Breast epithelium (tissue), 4 donors: ENCODE results near the gene EIF3K. TPM values are rescaled to one million over a fixed set of nuclear protein-coding genes. Genes with fewer than 3 reads are reported as not detected.

Source experiments
- DNase-seq, 2 donors: peaks; one replicate each; pipeline ENCODE4 v3.0.0-alpha.2; 2019; ENCODE audit warnings: low spot score in 2 of 2
- H3K27ac ChIP-seq, 2 donors: fragments of 200-600 bp; sonication (generic) in 1 of 2; one replicate each; pipeline ENCODE4 v1.5.1; 2016 to 2019; ENCODE audit warnings: mild to moderate bottlenecking in 1 of 2
- H3K27me3 ChIP-seq, 2 donors: fragments of 200-600 bp; sonication (generic) in 1 of 2; one replicate each; pipeline versions ENCODE4 v1.5.1 to v1.6.0; 2017 to 2019; ENCODE audit warnings: control low read depth in 1 of 2, mild to moderate bottlenecking in 1 of 2
- H3K36me3 ChIP-seq: fragments of 200-600 bp; one replicate; pipeline ENCODE4 v1.5.1; 2019
- H3K4me1 ChIP-seq, 2 donors: fragments of 200-600 bp; sonication (generic); one replicate each; pipeline ENCODE4 v1.5.1; 2016 to 2019; ENCODE audit warnings: control low read depth in 1 of 2
- H3K4me3 ChIP-seq, 3 donors: fragments of 200-600 bp; sonication (generic); 1 replicate in 2 of 3; 2 replicates in 1 of 3; pipeline ENCODE4 v1.5.1; 2016 to 2019; ENCODE audit warnings: mild to moderate bottlenecking in 3 of 3, moderate library complexity in 2 of 3
- H3K9me3 ChIP-seq, 2 donors: fragments of 200-600 bp; sonication (generic) in 1 of 2; one replicate each; pipeline ENCODE4 v1.5.1; 2016 to 2019; ENCODE audit warnings: control low read depth in 1 of 2
- POLR2A ChIP-seq: fragments of 450-650 bp; IDR thresholded peaks from one replicate; pipeline ENCODE4 v1.6.1; 2016; ENCODE audit warnings: antibody characterized with exemption, mild to moderate bottlenecking, moderate library complexity
- POLR2AphosphoS5 ChIP-seq, 3 donors: sonication (generic); formaldehyde crosslinking; IDR thresholded peaks; one replicate each; pipeline ENCODE4 v1.6.1; 2017; ENCODE audit warnings: antibody characterized with exemption in 3 of 3
- intact Hi-C: fragments of 100-400 bp; cut with DNase I; formaldehyde crosslinking; loops from one replicate; pipeline ENCODE4 v1.15.1; 2023; ENCODE audit warnings: low total_unique reads
- total RNA-seq, 3 donors: library from RNA; depleted of rRNA; stranded (reverse); fragments of >200 nt; gene quantifications; one replicate each; pipeline ENCODE4 v1.1.0, GENCODE V29; 2016
- TF ChIP-seq, protein P1 (sequence below), 3 donors: fragments of 450-650 bp; IDR thresholded peaks; one replicate each; pipeline ENCODE4 v1.5.1; 2016 to 2017; ENCODE audit warnings: antibody characterized with exemption in 3 of 3, mild to moderate bottlenecking in 3 of 3, moderate library complexity in 3 of 3

The EIF3K gene
- total RNA-seq, 3 donors from 2014 or later, result 401 to 562 (median 420) TPM

DNA sequence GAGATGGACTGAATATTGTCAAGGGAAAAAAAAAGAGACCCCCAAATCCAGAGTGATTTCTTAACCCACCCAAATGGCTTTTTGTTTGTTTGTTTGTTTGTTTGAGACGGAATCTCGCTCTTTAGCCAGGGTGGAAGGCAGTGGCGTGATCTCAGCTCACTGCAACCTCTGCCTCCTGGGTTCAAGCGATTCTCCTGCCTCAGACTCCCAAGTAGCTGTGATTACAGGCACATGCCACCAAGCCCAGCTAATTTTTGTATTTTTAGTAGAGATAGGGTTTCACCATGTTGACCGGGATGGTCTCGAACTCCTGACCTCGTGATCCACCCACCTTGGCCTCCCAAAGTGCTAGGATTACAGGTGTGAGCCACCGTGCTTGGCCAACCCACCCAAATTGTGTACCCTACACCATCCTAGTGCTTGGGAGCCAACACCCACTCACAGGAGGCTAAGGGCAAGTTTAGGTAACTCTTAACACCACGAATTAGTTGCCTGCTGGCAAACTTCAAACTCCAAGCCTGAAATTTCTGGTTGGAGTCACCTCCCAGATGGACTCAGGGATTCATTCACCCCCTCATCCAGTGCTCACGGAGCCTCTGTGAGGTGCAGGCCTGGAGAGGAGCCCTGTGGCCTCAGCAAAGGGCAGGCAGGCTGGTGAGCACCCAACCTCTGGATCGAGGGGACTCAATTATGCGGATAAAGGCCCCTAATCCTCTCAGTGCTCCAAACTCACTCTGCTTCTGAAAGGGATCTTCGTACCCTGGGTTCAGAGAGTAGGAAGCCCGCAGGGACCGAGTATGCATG, 66.1 kb downstream of the EIF3K start:
- Histone ChIP-seq H3K36me3 (no peaks in the 10 kb centered on the region), H3K27ac (peak overlapping the region; percentile 98 to 99), H3K27me3 (no peaks in the 10 kb centered on the region), H3K4me1 (peaks cover 27 to 41% of the 10 kb centered on the region in 2 donors), H3K4me3 (peak overlapping the region in 1 of 3 donors; percentile 17), H3K9me3 (no peaks in the 10 kb centered on the region)
- DNase-seq, result no peak
- TF ChIP-seq POLR2A, result no peak
- TF ChIP-seq, protein P1, sequence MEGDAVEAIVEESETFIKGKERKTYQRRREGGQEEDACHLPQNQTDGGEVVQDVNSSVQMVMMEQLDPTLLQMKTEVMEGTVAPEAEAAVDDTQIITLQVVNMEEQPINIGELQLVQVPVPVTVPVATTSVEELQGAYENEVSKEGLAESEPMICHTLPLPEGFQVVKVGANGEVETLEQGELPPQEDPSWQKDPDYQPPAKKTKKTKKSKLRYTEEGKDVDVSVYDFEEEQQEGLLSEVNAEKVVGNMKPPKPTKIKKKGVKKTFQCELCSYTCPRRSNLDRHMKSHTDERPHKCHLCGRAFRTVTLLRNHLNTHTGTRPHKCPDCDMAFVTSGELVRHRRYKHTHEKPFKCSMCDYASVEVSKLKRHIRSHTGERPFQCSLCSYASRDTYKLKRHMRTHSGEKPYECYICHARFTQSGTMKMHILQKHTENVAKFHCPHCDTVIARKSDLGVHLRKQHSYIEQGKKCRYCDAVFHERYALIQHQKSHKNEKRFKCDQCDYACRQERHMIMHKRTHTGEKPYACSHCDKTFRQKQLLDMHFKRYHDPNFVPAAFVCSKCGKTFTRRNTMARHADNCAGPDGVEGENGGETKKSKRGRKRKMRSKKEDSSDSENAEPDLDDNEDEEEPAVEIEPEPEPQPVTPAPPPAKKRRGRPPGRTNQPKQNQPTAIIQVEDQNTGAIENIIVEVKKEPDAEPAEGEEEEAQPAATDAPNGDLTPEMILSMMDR (IDR thresholded peaks at IDR 0.05), result no peak
- TF ChIP-seq POLR2AphosphoS5 (IDR thresholded peaks at IDR 0.05), result no peak
- intact Hi-C loops, result no loop called here

DNA sequence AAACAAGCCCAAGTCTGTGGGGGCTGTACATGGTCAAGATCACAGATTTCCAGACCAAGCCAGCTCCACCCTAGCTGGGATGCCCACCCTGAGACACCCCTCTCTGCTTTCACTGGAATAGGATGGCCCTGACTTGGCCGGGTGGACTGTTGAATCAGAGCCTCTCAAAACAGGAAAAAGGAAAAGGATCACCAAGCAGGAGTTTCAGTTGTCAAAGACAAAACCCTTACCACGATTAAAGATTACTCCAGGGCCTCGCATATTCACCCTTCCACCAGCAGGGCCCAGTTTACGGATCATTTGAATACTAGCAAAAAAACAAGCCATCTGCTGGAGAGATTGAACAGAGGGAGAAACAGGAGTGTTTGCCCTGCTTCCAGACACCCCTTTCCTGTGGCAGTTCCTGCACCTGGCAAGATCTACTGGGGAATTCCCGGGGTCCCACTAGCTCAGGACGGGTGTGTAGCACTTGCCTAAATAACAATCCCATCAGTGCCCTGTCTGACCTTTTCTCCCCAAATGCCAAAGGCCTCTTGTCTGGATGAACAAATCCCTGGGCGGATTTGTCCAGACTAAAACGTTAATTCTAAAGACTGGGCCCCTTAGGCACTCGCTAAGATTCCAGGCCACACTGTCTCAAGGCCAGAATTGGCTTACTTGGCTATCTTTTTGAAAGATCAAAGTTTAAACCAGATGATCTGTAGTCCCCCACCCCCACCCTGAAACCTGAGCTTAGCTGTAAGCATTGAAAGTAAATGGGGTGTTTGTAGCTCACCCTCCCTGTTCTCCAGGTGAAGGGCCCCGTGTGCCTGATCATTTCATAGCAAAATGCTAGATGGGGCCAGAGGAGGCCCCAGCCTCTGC, 66.9 kb downstream of the EIF3K start:
- peak overlapping the region in 1 of 3 donors; percentile 17 for H3K4me3 ChIP-seq
- peak overlapping the region; percentile 98 to 99 for H3K27ac ChIP-seq
- TF ChIP-seq POLR2AphosphoS5 (IDR thresholded peaks at IDR 0.05), result no peak
- TF ChIP-seq, protein P1 (IDR thresholded peaks at IDR 0.05), result peak; percentile 63 to 72 (median 72)
- H3K36me3 ChIP-seq, result no peaks in the 10 kb centered on the region
- H3K27me3 ChIP-seq, result no peaks in the 10 kb centered on the region
- peaks cover 27 to 41% of the 10 kb centered on the region in 2 donors for H3K4me1 ChIP-seq
- no peaks in the 10 kb centered on the region for H3K9me3 ChIP-seq
- intact Hi-C loops, result no loop called here
- no peak for DNase-seq

DNA sequence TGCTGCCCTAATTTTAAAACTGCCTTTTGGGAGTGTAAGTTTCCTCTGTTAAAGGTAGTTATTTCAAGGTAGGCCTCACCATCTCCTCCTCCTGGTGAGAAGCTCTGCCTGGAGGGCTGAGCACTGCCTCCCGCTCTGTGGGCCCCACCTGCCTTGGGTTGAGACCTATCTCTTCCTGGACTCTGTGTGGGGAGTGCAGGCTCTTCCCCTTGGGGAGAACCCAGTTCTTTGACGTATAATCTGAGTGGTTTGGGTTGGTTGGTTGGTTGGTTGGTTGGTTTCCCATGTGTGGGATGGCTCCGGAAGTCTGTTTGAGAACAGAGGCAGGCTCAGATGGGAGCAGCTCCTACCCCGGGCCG, 67.5 kb downstream of the EIF3K start:
- peaks cover 27 to 39% of the 10 kb centered on the region in 2 donors for H3K4me1 ChIP-seq

More for the DNA sequence above, 67.5 kb downstream of the EIF3K start:
- intact Hi-C loops, result no loop called here
- TF ChIP-seq POLR2AphosphoS5 (IDR thresholded peaks at IDR 0.05) (no peak), POLR2A (no peak)
- TF ChIP-seq, protein P1 (IDR thresholded peaks at IDR 0.05), result no peak
- DNase-seq, result no peak
- Histone ChIP-seq H3K9me3 (no peaks in the 10 kb centered on the region), H3K4me3 (no peak overlapping the region), H3K27ac (peak overlapping the region; percentile 98 to 99), H3K27me3 (no peaks in the 10 kb centered on the region), H3K36me3 (no peaks in the 10 kb centered on the region)

Other genes with a start within 250 kb of the EIF3K start
- 100 to 1,000 TPM; 203 to 598 (median 218) TPM for gene PSMD8, start 244.6 kb upstream of the EIF3K start, total RNA-seq
- under 1 TPM; 0.16 to 0.44 (median 0.33) TPM for gene GGN, start 231.2 kb upstream of the EIF3K start, total RNA-seq
- under 1 TPM; 0.16 to 0.66 (median 0.29) TPM for gene SPRED3, start 230.5 kb upstream of the EIF3K start, total RNA-seq
- 10 to 100 TPM; 21.1 to 32.6 (median 22.9) TPM for gene FAM98C, start 216.1 kb upstream of the EIF3K start, total RNA-seq
- gene RASGRP4, start 193.0 kb upstream of the EIF3K start, total RNA-seq, result 1 to 10 TPM in 2 of 3 donors, under 1 TPM in 1; 0.66 to 8.8 (median 1.6) TPM
- gene RYR1, start 185.5 kb upstream of the EIF3K start, total RNA-seq, result 1 to 10 TPM; 1.3 to 6.7 (median 3.5) TPM
- gene MAP4K1, start 1.2 kb upstream of the EIF3K start, total RNA-seq, result 1 to 10 TPM; 2.5 to 9.3 (median 3.6) TPM
- gene ACTN4, start 28.5 kb downstream of the EIF3K start, total RNA-seq, result 100 to 1,000 TPM; 182 to 296 (median 269) TPM
- gene CAPN12, start 125.3 kb downstream of the EIF3K start, total RNA-seq, result 1 to 10 TPM in 2 of 3 donors, under 1 TPM in 1; 0.16 to 9.2 (median 4.1) TPM
- 1 to 10 TPM in 1 of 3 donors, not detected in 2; 1.5 TPM for gene LGALS7, start 154.3 kb downstream of the EIF3K start, total RNA-seq
- gene LGALS7B, start 170.0 kb downstream of the EIF3K start, total RNA-seq, result 10 to 100 TPM in 1 of 3 donors, 1 to 10 TPM in 1, not detected in 1; 5.9 to 23.6 TPM
- gene LGALS4, start 193.8 kb downstream of the EIF3K start, total RNA-seq, result 10 to 100 TPM in 1 of 3 donors, under 1 TPM in 2; 0.80 to 16.4 (median 0.88) TPM
- gene ECH1, start 212.6 kb downstream of the EIF3K start, total RNA-seq, result 100 to 1,000 TPM in 1 of 3 donors, 10 to 100 TPM in 2; 85.8 to 113 (median 93.8) TPM
- 100 to 1,000 TPM; 164 to 193 (median 168) TPM for gene HNRNPL, start 230.8 kb downstream of the EIF3K start, total RNA-seq